ENCODE measurements around the gene RPS6KA1.

DNA sequence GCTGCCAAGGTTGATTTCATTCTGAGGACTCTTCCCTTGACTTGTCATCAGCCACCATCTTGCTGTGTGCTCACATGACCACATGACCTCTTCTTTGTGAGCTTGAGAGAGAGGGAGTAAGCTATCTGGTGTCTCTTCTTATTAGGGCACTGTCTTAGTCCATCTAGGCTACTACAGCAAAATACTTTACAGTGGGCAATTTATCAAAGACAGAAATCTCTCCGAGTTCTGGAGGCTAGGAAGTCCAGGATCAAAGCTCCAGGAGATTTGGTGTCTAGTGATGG lies 11.9 kb upstream of the RPS6KA1 start:
- TF ChIP-seq EZH2phosphoT487 (IDR thresholded peaks at IDR 0.05; ENCODE audit: borderline replicate concordance, low read length), result no peak
- TF ChIP-seq, protein P1, sequence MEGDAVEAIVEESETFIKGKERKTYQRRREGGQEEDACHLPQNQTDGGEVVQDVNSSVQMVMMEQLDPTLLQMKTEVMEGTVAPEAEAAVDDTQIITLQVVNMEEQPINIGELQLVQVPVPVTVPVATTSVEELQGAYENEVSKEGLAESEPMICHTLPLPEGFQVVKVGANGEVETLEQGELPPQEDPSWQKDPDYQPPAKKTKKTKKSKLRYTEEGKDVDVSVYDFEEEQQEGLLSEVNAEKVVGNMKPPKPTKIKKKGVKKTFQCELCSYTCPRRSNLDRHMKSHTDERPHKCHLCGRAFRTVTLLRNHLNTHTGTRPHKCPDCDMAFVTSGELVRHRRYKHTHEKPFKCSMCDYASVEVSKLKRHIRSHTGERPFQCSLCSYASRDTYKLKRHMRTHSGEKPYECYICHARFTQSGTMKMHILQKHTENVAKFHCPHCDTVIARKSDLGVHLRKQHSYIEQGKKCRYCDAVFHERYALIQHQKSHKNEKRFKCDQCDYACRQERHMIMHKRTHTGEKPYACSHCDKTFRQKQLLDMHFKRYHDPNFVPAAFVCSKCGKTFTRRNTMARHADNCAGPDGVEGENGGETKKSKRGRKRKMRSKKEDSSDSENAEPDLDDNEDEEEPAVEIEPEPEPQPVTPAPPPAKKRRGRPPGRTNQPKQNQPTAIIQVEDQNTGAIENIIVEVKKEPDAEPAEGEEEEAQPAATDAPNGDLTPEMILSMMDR (IDR thresholded peaks at IDR 0.05; ENCODE audit: low read depth, low read length, poor library complexity, severe bottlenecking), result no peak

Measured in DOHH2 (cell line).